A673 (cell line): ENCODE results near the gene VAPB. TPM values are rescaled to one million over a fixed set of nuclear protein-coding genes. Genes with fewer than 3 reads are reported as not detected.

Source experiments
- BruUV-seq: library from RNA; stranded (reverse); fragments of 400-500 nt; replicated peaks from 2 replicates; lab custom pipeline; 2021; lab: Mats Ljungman, UMichigan
- CTCF ChIA-PET: fragments of 300-600 bp; sonication (Branson Sonifier 250); formaldehyde crosslinking; loops from one replicate; lab custom pipeline; 2022; ENCODE audit warnings: antibody characterized with exemption; lab: Charles Lee
- POLR2A ChIA-PET: fragments of 300-600 bp; sonication (Branson Sonifier 250); formaldehyde crosslinking; loops from one replicate; lab custom pipeline; 2022; ENCODE audit warnings: antibody characterized with exemption; ENCODE audit not compliant: low non-redundant PET; lab: Charles Lee
- DNase-seq: peaks from one replicate; pipeline ENCODE4 v3.0.0-alpha.2; 2015; ENCODE audit warnings: low spot score
- H3K27ac ChIP-seq: fragments of 200-600 bp; sonication (generic); 2 replicates; pipeline ENCODE4 v1.5.1; 2016; ENCODE audit warnings: mixed run types, low read depth, mild to moderate bottlenecking, mixed read lengths, antibody characterized with exemption, low read length; ENCODE audit not compliant: poor library complexity, severe bottlenecking
- H3K27me3 ChIP-seq: fragments of 200-600 bp; sonication (generic); replicated peaks from 2 replicates; pipeline ENCODE4 v1.6.1; 2017; ENCODE audit warnings: mixed run types, low read depth, mild to moderate bottlenecking, mixed read lengths, antibody characterized with exemption, low read length; ENCODE audit not compliant: insufficient read depth, poor library complexity
- H3K36me3 ChIP-seq: fragments of 200-600 bp; sonication (generic); 2 replicates; pipeline ENCODE4 v1.6.1; 2016; ENCODE audit warnings: mixed run types, mild to moderate bottlenecking, mixed read lengths, antibody characterized with exemption, low read length; ENCODE audit not compliant: insufficient read depth, poor library complexity, severe bottlenecking
- H3K4me1 ChIP-seq: fragments of 200-600 bp; sonication (generic); 2 replicates; pipeline ENCODE4 v1.6.1; 2017; ENCODE audit warnings: mixed run types, mild to moderate bottlenecking, mixed read lengths, antibody characterized with exemption, low read length; ENCODE audit not compliant: insufficient read depth, poor library complexity, severe bottlenecking
- H3K4me3 ChIP-seq: fragments of 200-600 bp; sonication (generic); 2 replicates; pipeline ENCODE4 v1.5.1; 2016; ENCODE audit warnings: low read depth, mixed run types, mild to moderate bottlenecking, mixed read lengths, low read length; ENCODE audit not compliant: poor library complexity, severe bottlenecking
- H3K9me3 ChIP-seq: fragments of 200-600 bp; sonication (generic); 2 replicates; pipeline ENCODE4 v1.6.1; 2016; ENCODE audit warnings: mixed run types, low read depth, mild to moderate bottlenecking, mixed read lengths, antibody characterized with exemption, low read length; ENCODE audit not compliant: poor library complexity, severe bottlenecking
- EZH2 ChIP-seq: fragments of 200-600 bp; sonication (generic); IDR thresholded peaks from 2 replicates; pipeline ENCODE4 v1.6.1; 2017; ENCODE audit warnings: borderline replicate concordance, low read depth, mild to moderate bottlenecking, mixed read lengths, antibody characterized with exemption, low read length; ENCODE audit not compliant: poor library complexity, severe bottlenecking
- intact Hi-C: fragments of 100-400 bp; cut with micrococcal nuclease; formaldehyde crosslinking; loops from one replicate; pipeline ENCODE4 v1.10.0; 2022; ENCODE audit not compliant: unreplicated experiment
- total RNA-seq: library from RNA; stranded (reverse); gene quantifications from 2 replicates; pipeline ENCODE4 v1.2.3, GENCODE V29; 2021
- TF ChIP-seq, protein P1 (sequence below): fragments of 300-800, 200-600 bp; sonication (generic); conservative IDR thresholded peaks from 2 replicates; pipeline ENCODE4 v1.5.1; 2017; ENCODE audit warnings: low read depth, mild to moderate bottlenecking, antibody characterized with exemption, low read length, moderate library complexity, mixed read lengths

The VAPB gene
- total RNA-seq, 1 experiment from 2014 or later, result 60.9 TPM

DNA sequence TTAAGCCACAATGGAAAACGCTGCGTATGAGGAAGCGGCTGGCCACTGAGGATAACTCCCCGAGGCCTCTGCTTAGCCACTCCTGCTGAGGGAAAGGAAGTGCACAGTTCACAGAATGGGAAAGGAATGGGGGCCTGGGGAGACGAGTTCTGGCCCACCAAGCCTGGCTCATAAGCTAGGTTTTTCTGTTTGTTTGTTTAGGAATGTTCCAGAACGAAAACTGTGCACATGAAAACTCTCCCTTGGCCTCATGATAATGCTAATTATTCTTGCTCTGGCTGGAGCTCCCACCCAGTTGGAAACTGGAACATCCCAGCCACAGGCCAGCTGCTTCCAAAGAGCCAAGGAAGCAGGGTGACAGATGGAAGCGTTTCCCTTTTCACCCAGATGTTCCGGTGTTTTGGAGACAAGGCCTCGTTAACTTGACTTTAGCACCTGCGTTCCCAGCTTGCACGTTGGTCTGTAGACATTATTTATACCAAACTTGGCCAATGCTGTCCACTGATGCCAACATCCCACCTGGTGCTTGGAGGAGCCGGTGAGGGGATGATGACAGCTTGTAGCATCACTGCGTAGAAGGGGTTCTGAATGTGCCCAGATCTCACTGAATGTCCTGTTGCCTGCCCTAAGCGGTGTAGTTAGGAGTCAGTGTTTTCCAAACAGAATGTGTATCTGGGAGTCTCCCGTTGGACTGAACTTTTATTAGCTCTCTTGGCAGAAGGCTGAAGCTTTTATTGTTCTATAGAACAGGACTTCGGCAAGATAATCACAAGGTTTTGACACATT, 91.7 kb downstream of the VAPB start:
- ChIA-PET POLR2A (no interaction called here), CTCF (interaction anchor here (1.1 to 1.4 kb wide), 2 partner anchors 170 to 172 kb away, joined by 6 to 10 read pairs; partner anchors contain the start of gene STX16)
- BruUV-seq, result no TSS peak
- intact Hi-C loops, result loop anchor here (5.0 kb wide), 2 partner anchors 172 to 372 kb away; partner anchors contain the start of genes GNAS, GNAS-AS1 and STX16
- Histone ChIP-seq H3K4me1 (no peaks in the 10 kb centered on the region), H3K36me3 (no peaks in the 10 kb centered on the region), H3K9me3 (peaks cover 9% of the 10 kb centered on the region), H3K4me3 (no peak overlapping the region), H3K27me3 (no peaks in the 10 kb centered on the region), H3K27ac (no peak overlapping the region)
- DNase-seq, result no peak
- TF ChIP-seq, protein P1, sequence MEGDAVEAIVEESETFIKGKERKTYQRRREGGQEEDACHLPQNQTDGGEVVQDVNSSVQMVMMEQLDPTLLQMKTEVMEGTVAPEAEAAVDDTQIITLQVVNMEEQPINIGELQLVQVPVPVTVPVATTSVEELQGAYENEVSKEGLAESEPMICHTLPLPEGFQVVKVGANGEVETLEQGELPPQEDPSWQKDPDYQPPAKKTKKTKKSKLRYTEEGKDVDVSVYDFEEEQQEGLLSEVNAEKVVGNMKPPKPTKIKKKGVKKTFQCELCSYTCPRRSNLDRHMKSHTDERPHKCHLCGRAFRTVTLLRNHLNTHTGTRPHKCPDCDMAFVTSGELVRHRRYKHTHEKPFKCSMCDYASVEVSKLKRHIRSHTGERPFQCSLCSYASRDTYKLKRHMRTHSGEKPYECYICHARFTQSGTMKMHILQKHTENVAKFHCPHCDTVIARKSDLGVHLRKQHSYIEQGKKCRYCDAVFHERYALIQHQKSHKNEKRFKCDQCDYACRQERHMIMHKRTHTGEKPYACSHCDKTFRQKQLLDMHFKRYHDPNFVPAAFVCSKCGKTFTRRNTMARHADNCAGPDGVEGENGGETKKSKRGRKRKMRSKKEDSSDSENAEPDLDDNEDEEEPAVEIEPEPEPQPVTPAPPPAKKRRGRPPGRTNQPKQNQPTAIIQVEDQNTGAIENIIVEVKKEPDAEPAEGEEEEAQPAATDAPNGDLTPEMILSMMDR, result no peak
- no peak for TF ChIP-seq EZH2

DNA sequence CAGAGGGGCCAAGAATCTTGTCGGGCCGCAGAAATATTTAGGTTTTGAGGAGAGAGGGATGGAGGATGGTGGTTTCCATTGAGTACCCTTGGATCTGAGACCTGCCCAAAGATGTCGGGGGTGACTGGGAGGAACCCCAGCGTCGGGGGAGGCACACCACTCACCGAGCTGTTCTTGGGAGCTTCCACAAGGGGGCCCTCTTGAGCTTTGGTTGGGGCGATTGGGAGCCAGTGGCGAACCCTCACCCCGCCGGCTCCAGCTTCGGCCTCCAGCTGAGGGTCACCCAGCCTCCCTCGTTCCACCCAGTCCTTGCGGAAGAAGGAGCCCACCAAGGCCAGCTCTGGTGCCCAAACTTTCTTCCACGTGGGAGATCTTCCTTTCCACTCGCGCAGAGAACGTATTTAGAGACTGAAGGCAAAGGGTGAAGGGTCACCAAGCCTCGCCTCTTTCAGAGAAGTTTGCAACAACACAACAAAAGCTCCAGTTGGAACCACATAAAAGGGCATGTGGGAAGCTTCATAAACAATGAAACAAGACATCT, 92.5 kb downstream of the VAPB start:
- Histone ChIP-seq H3K36me3 (no peaks in the 10 kb centered on the region), H3K27ac (no peak overlapping the region), H3K9me3 (peaks cover 17% of the 10 kb centered on the region), H3K27me3 (no peaks in the 10 kb centered on the region), H3K4me3 (no peak overlapping the region), H3K4me1 (no peaks in the 10 kb centered on the region)
- CTCF ChIA-PET, result interaction anchor here (0.6 to 1.4 kb wide), 4 partner anchors 18 to 359 kb away, joined by 3 to 10 read pairs (median 4); partner anchors contain the start of gene STX16
- POLR2A ChIA-PET, result no interaction called here
- TF ChIP-seq, protein P1, result peak; percentile 78
- no peak for TF ChIP-seq EZH2
- DNase-seq, result peak; percentile 61
- intact Hi-C loops, result loop anchor here (5.0 kb wide), 2 partner anchors 171 to 371 kb away; partner anchors contain the start of genes GNAS, GNAS-AS1 and STX16
- no TSS peak for BruUV-seq

DNA sequence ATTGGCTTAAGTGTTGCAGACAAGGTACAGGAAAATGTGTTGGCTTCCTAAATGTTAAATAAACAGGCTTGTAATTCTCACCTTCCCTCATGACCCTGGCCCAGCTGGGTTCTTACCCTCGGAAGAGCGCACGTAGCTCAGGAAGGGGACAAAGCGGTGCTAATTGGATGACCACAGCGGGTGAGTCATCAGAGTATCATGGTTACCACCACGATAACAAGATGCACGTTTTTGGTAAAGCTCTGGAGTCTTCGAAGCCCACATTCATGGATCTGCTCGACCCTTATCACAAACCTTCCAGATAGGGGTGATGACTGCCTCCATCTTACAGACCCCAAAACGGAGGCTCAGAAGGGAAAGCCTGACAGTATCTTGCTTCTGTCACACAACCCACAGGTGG, 93.4 kb downstream of the VAPB start:
- intact Hi-C loops, result loop anchor here (5.0 kb wide), 2 partner anchors 170 to 370 kb away; partner anchors contain the start of genes GNAS, GNAS-AS1 and STX16
- no peaks in the 10 kb centered on the region for H3K4me1 ChIP-seq
- no peak overlapping the region for H3K4me3 ChIP-seq
- H3K27ac ChIP-seq, result no peak overlapping the region
- H3K27me3 ChIP-seq, result no peaks in the 10 kb centered on the region
- no TSS peak for BruUV-seq
- ChIA-PET POLR2A (no interaction called here), CTCF (interaction anchor here (0.6 kb wide), 1 partner anchor 19 kb away, joined by 3 read pairs; no protein-coding TSS in a partner anchor)
- H3K9me3 ChIP-seq, result peaks cover 24% of the 10 kb centered on the region
- TF ChIP-seq, protein P1, result no peak
- TF ChIP-seq EZH2, result no peak
- DNase-seq, result no peak
- H3K36me3 ChIP-seq, result no peaks in the 10 kb centered on the region
